Testis (tissue), 3 donors: ENCODE measurements around the gene GRK7. TPM values are rescaled to one million over a fixed set of nuclear protein-coding genes. Genes with fewer than 3 reads are reported as not detected.

Experiments
- DNase-seq: peaks from one replicate; pipeline ENCODE4 v3.0.0-alpha.2; 2019
- H3K27ac ChIP-seq, 2 donors: fragments of 200-600 bp; sonication (generic); one replicate each; pipeline ENCODE4 v1.5.1; 2019
- H3K27me3 ChIP-seq: fragments of 200-600 bp; sonication (generic); one replicate; pipeline ENCODE4 v1.5.1; 2019
- H3K36me3 ChIP-seq: fragments of 200-600 bp; sonication (generic); one replicate; pipeline ENCODE4 v1.5.1; 2017; ENCODE audit warnings: low read depth; ENCODE audit errors: missing control alignments
- H3K4me1 ChIP-seq: fragments of 200-600 bp; sonication (generic); one replicate; pipeline ENCODE4 v1.5.1; 2019
- H3K4me3 ChIP-seq, 2 donors: fragments of 200-600 bp; sonication (generic); one replicate each; pipeline ENCODE4 v1.5.1; 2017 to 2019
- H3K9me3 ChIP-seq: fragments of 200-600 bp; sonication (generic); one replicate; pipeline ENCODE4 v1.5.1; 2017
- CTCF ChIP-seq, 3 experiments: fragments of 450-650 bp in 2 of 3; fragments of 200-600 bp in 1 of 3; sonication (generic) in 1 of 3; IDR thresholded peaks; one replicate each; pipeline ENCODE4 v1.5.1; 2016 to 2019; ENCODE audit warnings: antibody characterized with exemption in 3 of 3, mild to moderate bottlenecking in 2 of 3, moderate library complexity in 1 of 3
- POLR2A ChIP-seq: fragments of 450-650 bp; IDR thresholded peaks from one replicate; pipeline ENCODE4 v1.6.1; 2017; ENCODE audit warnings: antibody characterized with exemption, mild to moderate bottlenecking, moderate library complexity
- WGBS, 2 donors: methylation state at CpG; one replicate each; pipeline ENCODE4 v1.1.5; 2018; 5-methylcytosine and 5-hydroxymethylcytosine counted together
- intact Hi-C: fragments of 100-400 bp; cut with DNase I; formaldehyde crosslinking; loops from one replicate; pipeline ENCODE4 v1.15.1; 2023; ENCODE audit warnings: low total_unique reads
- polyA plus RNA-seq: library from polyadenylated mRNA; stranded (reverse); fragments of 350-450 nt; fragmentation: Illumina TruSeq; extraction: RNeasy Lipid Tissue Mini Kit (QIAGEN cat#74804); gene quantifications from one replicate; pipeline ENCODE4 v1.2.3, GENCODE V29; 2014; ENCODE audit warnings: low read depth, low replicate concordance; ENCODE audit not compliant: insufficient read depth
- small RNA-seq, 2 donors: library from RNA; depleted of rRNA; stranded (forward); fragments of <200 nt; gene quantifications; one replicate each; pipeline ENCODE3, GENCODE V24; 2016
- total RNA-seq, 2 donors: library from RNA; depleted of rRNA; stranded (reverse); fragments of >200 nt; gene quantifications; one replicate each; pipeline ENCODE4 v1.2.3, GENCODE V29; 2016

GRK7 gene
- total and polyA plus RNA-seq, 3 donors from 2014 or later = 0.12 to 0.31 TPM; not detected in 1

GRCh38 chr3:141812586-141812985, 49.4 kb downstream of the GRK7 start:
- H3K4me3 ChIP-seq = no peak overlapping the region
- WGBS, 2 donors = 62 to 69% methylated on average over 4 of the region's 4 CpGs

More at GRCh38 chr3:141812586-141812985, 49.4 kb downstream of the GRK7 start:
- no peak for TF ChIP-seq POLR2A
- TF ChIP-seq CTCF (IDR thresholded peaks at IDR 0.05) = no peak
- Histone ChIP-seq H3K9me3 (no peaks in the 10 kb centered on the region), H3K27ac (no peak overlapping the region), H3K36me3 (no peaks in the 10 kb centered on the region), H3K4me1 (no peaks in the 10 kb centered on the region), H3K27me3 (no peaks in the 10 kb centered on the region)
- intact Hi-C loops = no loop called here
- no peak for DNase-seq

Small RNAs within 50 kb of the gene (small RNA-seq; reads per million reads assigned to genes)
- 0 reads per million in 2 donors for gene AC112771.1

Other genes starting within 250 kb of the GRK7 start
- gene RNF7, start 25.1 kb upstream of the GRK7 start, total RNA-seq = 10 to 100 TPM; 60.7 to 69.9 TPM
- gene RNF7, start 25.1 kb upstream of the GRK7 start, polyA plus RNA-seq = 122 TPM
- 10 to 100 TPM; 47.1 to 79.5 TPM for gene ATP1B3, start 113.2 kb downstream of the GRK7 start, total RNA-seq
- 147 TPM for gene ATP1B3, start 113.2 kb downstream of the GRK7 start, polyA plus RNA-seq